Smooth muscle cell (in vitro differentiated cells): ENCODE data around the gene RSBN1L. TPM values are rescaled to one million over a fixed set of nuclear protein-coding genes. Genes with fewer than 3 reads are reported as not detected.

Source experiments
- DNase-seq: peaks from one replicate; lab custom pipeline; 2025; ENCODE audit not compliant: unreplicated experiment; lab: John Stamatoyannopoulos, UW
- H2AFZ ChIP-seq: fragments of 200-600 bp; sonication (generic); 2 replicates; pipeline ENCODE4 v1.6.0; 2016; ENCODE audit warnings: antibody characterized with exemption, low read depth, mild to moderate bottlenecking
- H3F3A ChIP-seq: fragments of 200-600 bp; sonication (generic); 2 replicates; pipeline ENCODE4 v1.6.0; 2017; ENCODE audit warnings: antibody characterized with exemption, low read depth
- H3K27ac ChIP-seq: fragments of 200-600 bp; sonication (generic); 2 replicates; pipeline ENCODE4 v1.5.1; 2016; ENCODE audit warnings: low read depth, mild to moderate bottlenecking
- H3K27me3 ChIP-seq: fragments of 200-600 bp; sonication (generic); 2 replicates; pipeline ENCODE4 v1.6.1; 2016; ENCODE audit warnings: low read depth, mild to moderate bottlenecking
- H3K36me3 ChIP-seq: fragments of 200-600 bp; sonication (generic); 2 replicates; pipeline ENCODE4 v1.5.1; 2016; ENCODE audit warnings: low read depth
- H3K4me1 ChIP-seq: fragments of 200-600 bp; sonication (generic); 2 replicates; pipeline ENCODE4 v1.5.1; 2016; ENCODE audit warnings: low read depth
- H3K4me2 ChIP-seq: fragments of 200-600 bp; sonication (generic); 2 replicates; pipeline ENCODE4 v1.6.0; 2016; ENCODE audit warnings: mild to moderate bottlenecking
- H3K4me3 ChIP-seq: fragments of 200-600 bp; sonication (generic); 2 replicates; pipeline ENCODE4 v1.5.1; 2016; ENCODE audit warnings: mild to moderate bottlenecking
- H3K79me2 ChIP-seq: fragments of 200-600 bp; sonication (generic); 2 replicates; pipeline ENCODE4 v1.6.0; 2016; ENCODE audit warnings: low read depth, mild to moderate bottlenecking
- H3K9ac ChIP-seq: fragments of 200-600 bp; sonication (generic); 2 replicates; pipeline ENCODE4 v1.6.0; 2016; ENCODE audit warnings: low read depth
- H3K9me3 ChIP-seq: fragments of 200-600 bp; sonication (generic); replicated peaks from 2 replicates; pipeline ENCODE4 v1.5.1; 2016; ENCODE audit warnings: low read depth
- H4K20me1 ChIP-seq: fragments of 200-600 bp; sonication (generic); 2 replicates; pipeline ENCODE4 v1.6.0; 2016; ENCODE audit warnings: low read depth
- CTCF ChIP-seq: fragments of 200-600 bp; sonication (generic); IDR thresholded peaks from 2 replicates; pipeline ENCODE4 v1.5.1; 2017; ENCODE audit warnings: borderline replicate concordance, mild to moderate bottlenecking, antibody characterized with exemption; ENCODE audit not compliant: insufficient read depth, poor library complexity, severe bottlenecking
- WGBS: methylation state at CpG from one replicate; pipeline ENCODE4 v1.1.7; 2016; ENCODE audit warnings: low lambda C conversion rate; 5-methylcytosine and 5-hydroxymethylcytosine counted together
- polyA plus RNA-seq: library from polyadenylated mRNA; unstranded; fragments of >200 nt; fragmentation: Nextera tagmentation; extraction: Ambion mirVana; gene quantifications from 2 replicates; pipeline ENCODE4 v1.2.1, GENCODE V29; 2016
- total RNA-seq: library from RNA; depleted of rRNA; stranded (reverse); fragments of >200 nt; gene quantifications from 2 replicates; pipeline ENCODE4 v1.2.3, GENCODE V29; 2014

The RSBN1L gene
- total and polyA plus RNA-seq, 2 experiments from 2014 or later = 3.8 to 26.2 TPM

- Histone ChIP-seq H3K9ac (peak overlapping the region; percentile 86), H2AFZ (no peak overlapping the region), H3K36me3 (no peaks in the 10 kb centered on the region), H3F3A (peaks cover 4% of the 10 kb centered on the region), H3K79me2 (peaks cover 93% of the 10 kb centered on the region), H4K20me1 (peaks cover 8% of the 10 kb centered on the region), H3K4me1 (peaks cover 21% of the 10 kb centered on the region), H3K27ac (peak overlapping the region; percentile 73), H3K4me3 (peak overlapping the region; percentile 93), H3K27me3 (no peaks in the 10 kb centered on the region), H3K4me2 (peak overlapping the region; percentile 89), H3K9me3 (no peaks in the 10 kb centered on the region)
- DNase-seq = no peak
- 8% methylated on average over 4 of the region's 4 CpGs for WGBS
- TF ChIP-seq CTCF = no peak
Measured at GRCh38 chr7:77800158-77800557, 103.9 kb downstream of the RSBN1L start.

GRCh38 chr7:77800730-77801129, 104.5 kb downstream of the RSBN1L start:
- Histone ChIP-seq H3F3A (peaks cover 4% of the 10 kb centered on the region), H3K4me3 (peak overlapping the region; percentile 93), H3K27me3 (no peaks in the 10 kb centered on the region), H3K9ac (peak overlapping the region; percentile 86), H3K27ac (peak overlapping the region; percentile 73), H3K79me2 (peaks cover 93% of the 10 kb centered on the region), H2AFZ (no peak overlapping the region), H3K4me2 (peak overlapping the region; percentile 89), H3K4me1 (peaks cover 21% of the 10 kb centered on the region), H3K36me3 (peaks cover 5% of the 10 kb centered on the region), H4K20me1 (peaks cover 8% of the 10 kb centered on the region), H3K9me3 (no peaks in the 10 kb centered on the region)
- 85% methylated on average over 2 of the region's 2 CpGs for WGBS
- TF ChIP-seq CTCF = no peak
- no peak for DNase-seq

GRCh38 chr7:77802557-77803405, 106.5 kb downstream of the RSBN1L start:
- no peak overlapping the region for H2AFZ ChIP-seq
- peaks cover 93% of the 10 kb centered on the region for H3K79me2 ChIP-seq
- H3K36me3 ChIP-seq = peaks cover 11% of the 10 kb centered on the region
- H3K27me3 ChIP-seq = no peaks in the 10 kb centered on the region
- DNase-seq = no peak
- H3K27ac ChIP-seq = peak overlapping the region; percentile 8
- H3K4me3 ChIP-seq = no peak overlapping the region
- peak overlapping the region; percentile 11 for H3K4me2 ChIP-seq
- peaks cover 4% of the 10 kb centered on the region for H3F3A ChIP-seq
- peaks cover 9% of the 10 kb centered on the region for H3K9me3 ChIP-seq
- H4K20me1 ChIP-seq = peaks cover 8% of the 10 kb centered on the region
- peaks cover 14% of the 10 kb centered on the region for H3K4me1 ChIP-seq
- no peak overlapping the region for H3K9ac ChIP-seq
- WGBS = 63% methylated on average over 2 of the region's 2 CpGs
- no peak for TF ChIP-seq CTCF
